Measurements from ENCODE around the gene CRYBA4.
A peak's percentile ranks its signal among the peaks of the same experiment; 100 is the strongest.

The CRYBA4 gene

DNA sequence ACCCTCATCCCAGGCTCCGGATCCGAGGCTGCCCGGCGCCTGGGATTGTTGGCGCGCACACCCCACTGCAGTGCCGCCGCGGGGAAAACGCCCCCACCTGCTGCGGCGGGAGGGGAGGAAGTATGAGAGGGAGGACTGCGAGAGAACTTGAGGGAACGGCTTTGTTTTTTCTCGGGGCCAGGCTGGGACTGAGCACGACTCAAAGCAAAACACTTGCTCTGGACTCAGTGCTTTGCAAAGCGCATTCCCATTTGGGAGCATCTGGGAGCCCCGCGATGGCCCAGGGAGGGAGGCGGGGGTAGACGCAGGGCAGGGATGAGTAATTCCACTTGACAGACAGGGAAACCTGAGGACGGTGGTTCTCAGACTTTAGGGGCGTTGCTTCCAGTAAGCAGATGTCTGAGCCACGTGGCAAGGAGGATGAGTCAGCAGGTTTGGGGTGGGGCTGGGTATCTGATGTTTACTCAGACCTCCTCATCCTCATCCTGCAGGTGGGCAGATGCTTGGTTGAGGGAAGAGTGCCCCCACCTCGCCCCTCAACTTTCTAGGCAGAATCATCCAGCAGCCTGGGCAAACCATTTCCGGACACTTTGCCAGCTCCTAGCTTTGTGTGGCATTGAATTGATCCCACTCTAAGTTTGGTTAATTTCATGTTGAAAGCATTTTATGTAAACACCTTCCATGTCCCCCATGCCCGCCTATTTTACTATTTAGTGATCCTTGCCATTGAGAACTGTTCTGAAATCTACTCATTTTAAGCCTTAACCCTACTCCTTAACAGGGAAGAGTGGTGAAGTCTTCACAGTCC is 37.1 kb downstream of the CRYBA4 start:
- H3K9ac ChIP-seq (ENCODE audit: low read length) = peak overlapping the region; percentile 62
- H3K79me2 ChIP-seq (ENCODE audit: low read length) = no peaks in the 10 kb centered on the region
- peak overlapping the region; percentile 97 for H3K4me2 ChIP-seq (ENCODE audit: low read length)
- H3K4me3 ChIP-seq (ENCODE audit: low read length) = peak overlapping the region; percentile 83
- H3K9me3 ChIP-seq (ENCODE audit: insufficient read depth, low read length) = no peaks in the 10 kb centered on the region
- peak overlapping the region; percentile 26 for H3K27ac ChIP-seq (ENCODE audit: low read length)
- H3K36me3 ChIP-seq (replicated peaks; ENCODE audit: low read depth, low read length) = no peaks in the 10 kb centered on the region
- peak overlapping the region; percentile 87 for H2AFZ ChIP-seq (ENCODE audit: low read depth, low read length)
- H3K4me1 ChIP-seq (ENCODE audit: low read length) = peaks cover 20% of the 10 kb centered on the region
- H4K20me1 ChIP-seq (ENCODE audit: insufficient read depth, low read length) = no peaks in the 10 kb centered on the region
- peaks cover 19% of the 10 kb centered on the region for H3K27me3 ChIP-seq (ENCODE audit: low read depth, low read length)
- TF ChIP-seq, protein P1, sequence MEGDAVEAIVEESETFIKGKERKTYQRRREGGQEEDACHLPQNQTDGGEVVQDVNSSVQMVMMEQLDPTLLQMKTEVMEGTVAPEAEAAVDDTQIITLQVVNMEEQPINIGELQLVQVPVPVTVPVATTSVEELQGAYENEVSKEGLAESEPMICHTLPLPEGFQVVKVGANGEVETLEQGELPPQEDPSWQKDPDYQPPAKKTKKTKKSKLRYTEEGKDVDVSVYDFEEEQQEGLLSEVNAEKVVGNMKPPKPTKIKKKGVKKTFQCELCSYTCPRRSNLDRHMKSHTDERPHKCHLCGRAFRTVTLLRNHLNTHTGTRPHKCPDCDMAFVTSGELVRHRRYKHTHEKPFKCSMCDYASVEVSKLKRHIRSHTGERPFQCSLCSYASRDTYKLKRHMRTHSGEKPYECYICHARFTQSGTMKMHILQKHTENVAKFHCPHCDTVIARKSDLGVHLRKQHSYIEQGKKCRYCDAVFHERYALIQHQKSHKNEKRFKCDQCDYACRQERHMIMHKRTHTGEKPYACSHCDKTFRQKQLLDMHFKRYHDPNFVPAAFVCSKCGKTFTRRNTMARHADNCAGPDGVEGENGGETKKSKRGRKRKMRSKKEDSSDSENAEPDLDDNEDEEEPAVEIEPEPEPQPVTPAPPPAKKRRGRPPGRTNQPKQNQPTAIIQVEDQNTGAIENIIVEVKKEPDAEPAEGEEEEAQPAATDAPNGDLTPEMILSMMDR (IDR thresholded peaks at IDR 0.05; ENCODE audit: low read depth, low read length) = no peak
- TF ChIP-seq EZH2phosphoT487 (IDR thresholded peaks at IDR 0.05; ENCODE audit: low read depth) = no peak

DNA sequence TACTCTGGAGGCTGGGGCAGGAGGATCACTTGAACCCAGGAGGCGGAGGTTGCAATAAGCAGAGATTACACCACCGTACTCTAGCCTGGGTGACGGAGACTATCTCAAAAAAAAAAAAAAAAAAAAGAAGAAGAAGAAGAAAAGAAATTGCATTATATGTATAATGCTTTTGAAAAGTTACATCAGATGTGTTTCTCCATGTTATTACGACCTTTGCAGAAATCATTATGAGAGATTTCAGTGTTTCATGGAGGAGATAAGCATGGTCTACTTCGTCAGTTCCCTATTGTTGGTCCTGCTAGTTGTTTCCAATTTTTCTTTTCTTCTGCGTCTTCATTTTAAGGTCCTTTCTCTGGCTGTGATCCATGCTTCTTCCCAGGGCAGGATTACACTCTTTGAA is 38.6 kb downstream of the CRYBA4 start:
- no peak for TF ChIP-seq EZH2phosphoT487 (IDR thresholded peaks at IDR 0.05; ENCODE audit: low read depth)
- TF ChIP-seq, protein P1 (IDR thresholded peaks at IDR 0.05; ENCODE audit: low read depth, low read length) = no peak
- Histone ChIP-seq H3K9me3 (ENCODE audit: insufficient read depth, low read length) (no peaks in the 10 kb centered on the region), H3K79me2 (ENCODE audit: low read length) (no peaks in the 10 kb centered on the region), H3K4me1 (ENCODE audit: low read length) (peaks cover 27% of the 10 kb centered on the region), H3K27me3 (ENCODE audit: low read depth, low read length) (peaks cover 14% of the 10 kb centered on the region), H2AFZ (ENCODE audit: low read depth, low read length) (no peak overlapping the region), H4K20me1 (ENCODE audit: insufficient read depth, low read length) (no peaks in the 10 kb centered on the region), H3K4me2 (ENCODE audit: low read length) (no peak overlapping the region), H3K4me3 (ENCODE audit: low read length) (no peak overlapping the region), H3K9ac (ENCODE audit: low read length) (no peak overlapping the region), H3K27ac (ENCODE audit: low read length) (no peak overlapping the region), H3K36me3 (replicated peaks; ENCODE audit: low read depth, low read length) (no peaks in the 10 kb centered on the region)

DNA sequence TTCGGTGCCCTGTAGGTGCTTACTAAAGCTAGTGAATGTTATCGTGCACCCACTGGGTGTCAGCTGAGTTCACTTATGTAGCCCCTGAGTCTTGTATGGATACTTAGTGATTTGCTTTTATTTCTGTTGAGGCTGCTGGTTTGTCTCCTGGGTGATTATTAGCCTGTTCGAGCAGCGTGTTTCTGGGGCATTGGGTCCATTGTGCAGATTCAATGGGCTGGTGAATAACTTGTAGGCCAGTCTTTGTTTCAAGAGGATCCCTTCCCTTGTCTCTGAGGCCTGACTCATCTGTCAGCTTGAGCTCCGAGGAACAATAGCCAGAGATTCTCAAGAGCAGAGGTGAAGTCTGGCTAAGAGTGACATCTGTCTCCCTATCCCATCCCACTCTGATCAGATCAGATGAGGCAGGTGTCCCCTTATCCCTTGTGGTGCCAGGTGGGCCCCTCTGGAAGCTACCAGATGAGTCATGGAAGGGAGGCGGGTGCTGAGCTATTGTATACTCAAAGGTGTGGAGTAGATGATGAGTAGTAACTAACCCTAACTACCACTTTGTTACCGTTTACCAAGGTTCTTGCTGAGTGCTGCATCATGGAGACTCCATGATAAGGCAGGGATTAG is 39.3 kb downstream of the CRYBA4 start:
- Histone ChIP-seq H3K27me3 (ENCODE audit: low read depth, low read length) (peaks cover 14% of the 10 kb centered on the region), H3K9me3 (ENCODE audit: insufficient read depth, low read length) (no peaks in the 10 kb centered on the region), H3K36me3 (replicated peaks; ENCODE audit: low read depth, low read length) (no peaks in the 10 kb centered on the region), H3K79me2 (ENCODE audit: low read length) (no peaks in the 10 kb centered on the region), H3K4me1 (ENCODE audit: low read length) (peaks cover 28% of the 10 kb centered on the region), H2AFZ (ENCODE audit: low read depth, low read length) (no peak overlapping the region), H3K4me2 (ENCODE audit: low read length) (no peak overlapping the region), H3K4me3 (ENCODE audit: low read length) (no peak overlapping the region), H3K27ac (ENCODE audit: low read length) (no peak overlapping the region), H3K9ac (ENCODE audit: low read length) (no peak overlapping the region), H4K20me1 (ENCODE audit: insufficient read depth, low read length) (no peaks in the 10 kb centered on the region)
- TF ChIP-seq, protein P1 (IDR thresholded peaks at IDR 0.05; ENCODE audit: low read depth, low read length) = no peak
- no peak for TF ChIP-seq EZH2phosphoT487 (IDR thresholded peaks at IDR 0.05; ENCODE audit: low read depth)

DNA sequence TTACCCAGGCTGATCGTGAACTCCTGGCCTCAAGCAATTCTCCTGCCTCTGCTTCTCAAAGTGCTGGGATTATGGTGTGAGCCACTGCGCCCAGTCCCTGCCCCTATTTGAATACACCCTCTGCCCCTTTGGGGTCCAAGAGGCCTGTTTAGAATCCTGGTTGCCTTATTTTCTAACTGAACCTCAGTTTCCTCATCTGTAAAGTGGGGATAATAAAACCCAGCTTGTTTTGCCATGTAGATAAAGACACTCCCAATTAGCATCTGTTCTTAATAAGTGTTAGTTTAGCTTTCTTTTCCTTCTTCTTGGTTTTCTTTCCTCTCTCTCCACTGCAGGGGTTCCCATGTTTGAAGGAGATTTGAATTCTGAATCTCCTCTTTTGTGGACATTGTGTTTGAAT is 40.4 kb downstream of the CRYBA4 start:
- Histone ChIP-seq H3K4me3 (ENCODE audit: low read length) (no peak overlapping the region), H4K20me1 (ENCODE audit: insufficient read depth, low read length) (no peaks in the 10 kb centered on the region), H3K27me3 (ENCODE audit: low read depth, low read length) (peaks cover 11% of the 10 kb centered on the region), H3K79me2 (ENCODE audit: low read length) (no peaks in the 10 kb centered on the region), H3K36me3 (replicated peaks; ENCODE audit: low read depth, low read length) (no peaks in the 10 kb centered on the region), H3K27ac (ENCODE audit: low read length) (no peak overlapping the region), H2AFZ (ENCODE audit: low read depth, low read length) (no peak overlapping the region), H3K9ac (ENCODE audit: low read length) (no peak overlapping the region), H3K9me3 (ENCODE audit: insufficient read depth, low read length) (no peaks in the 10 kb centered on the region), H3K4me1 (ENCODE audit: low read length) (peaks cover 28% of the 10 kb centered on the region), H3K4me2 (ENCODE audit: low read length) (no peak overlapping the region)
- TF ChIP-seq, protein P1 (IDR thresholded peaks at IDR 0.05; ENCODE audit: low read depth, low read length) = no peak
- TF ChIP-seq EZH2phosphoT487 (IDR thresholded peaks at IDR 0.05; ENCODE audit: low read depth) = no peak

Measured in OCI-LY3 (cell line).